Uterus (tissue), 4 donors: ENCODE data around the gene RAB35. TPM values are rescaled to one million over a fixed set of nuclear protein-coding genes. Genes with fewer than 3 reads are reported as not detected.

Source experiments
- DNase-seq, 2 donors: peaks; one replicate each; pipeline ENCODE4 v3.0.0-alpha.2; 2019 to 2020
- H3K27ac ChIP-seq, 2 donors: fragments of 200-600 bp; sonication (generic); 1 replicate in 1 of 2; 2 replicates in 1 of 2; pipeline ENCODE4 v1.5.1; 2016 to 2018
- H3K27me3 ChIP-seq, 2 donors: fragments of 200-600 bp; sonication (generic); one replicate each; pipeline ENCODE4 v1.5.1; 2018 to 2019; ENCODE audit warnings: control low read depth in 1 of 2
- H3K36me3 ChIP-seq, 2 donors: fragments of 200-600 bp; sonication (generic); one replicate each; pipeline ENCODE4 v1.5.1; 2019; ENCODE audit warnings: control low read depth in 1 of 2
- H3K4me1 ChIP-seq, 2 donors: fragments of 200-600 bp; sonication (generic); one replicate each; pipeline ENCODE4 v1.5.1; 2018 to 2019; ENCODE audit warnings: control low read depth in 1 of 2
- H3K4me3 ChIP-seq, 2 donors: fragments of 200-600 bp; sonication (generic); 1 replicate in 1 of 2; 2 replicates in 1 of 2; pipeline ENCODE4 v1.5.1; 2018 to 2019; ENCODE audit warnings: mild to moderate bottlenecking in 1 of 2
- H3K9me3 ChIP-seq, 2 donors: fragments of 200-600 bp; sonication (generic); one replicate each; pipeline ENCODE4 v1.5.1; 2019; ENCODE audit warnings: control low read depth in 1 of 2
- POLR2A ChIP-seq, 2 donors: fragments of 450-650 bp; IDR thresholded peaks; one replicate each; pipeline ENCODE4 v1.6.1; 2016; ENCODE audit warnings: antibody characterized with exemption in 2 of 2, mild to moderate bottlenecking in 1 of 2, moderate library complexity in 1 of 2
- intact Hi-C: fragments of 100-400 bp; cut with DNase I; formaldehyde crosslinking; loops from one replicate; pipeline ENCODE4 v1.15.1; 2023; ENCODE audit warnings: low total_unique reads
- total RNA-seq, 4 donors: library from RNA; depleted of rRNA in 3 of 4; stranded (reverse); fragments of >200 nt in 3 of 4; gene quantifications; one replicate each; pipeline versions ENCODE4 v1.1.0 to v1.2.4, GENCODE V29; 2014 to 2023
- TF ChIP-seq, protein P1 (sequence below), 4 experiments: fragments of 200-600 bp in 2 of 4; fragments of 450-650 bp in 2 of 4; sonication (generic) in 2 of 4; IDR thresholded peaks; one replicate each; pipeline ENCODE4 v1.5.1; 2016 to 2019; ENCODE audit warnings: antibody characterized with exemption in 4 of 4, mild to moderate bottlenecking in 2 of 4, moderate library complexity in 1 of 4
- donor health status: DM: yes; HTN: yes; CAD: no.

Gene RAB35
- total RNA-seq, 4 donors from 2014 or later: 13.1 to 43.9 (median 22.4) TPM

DNA sequence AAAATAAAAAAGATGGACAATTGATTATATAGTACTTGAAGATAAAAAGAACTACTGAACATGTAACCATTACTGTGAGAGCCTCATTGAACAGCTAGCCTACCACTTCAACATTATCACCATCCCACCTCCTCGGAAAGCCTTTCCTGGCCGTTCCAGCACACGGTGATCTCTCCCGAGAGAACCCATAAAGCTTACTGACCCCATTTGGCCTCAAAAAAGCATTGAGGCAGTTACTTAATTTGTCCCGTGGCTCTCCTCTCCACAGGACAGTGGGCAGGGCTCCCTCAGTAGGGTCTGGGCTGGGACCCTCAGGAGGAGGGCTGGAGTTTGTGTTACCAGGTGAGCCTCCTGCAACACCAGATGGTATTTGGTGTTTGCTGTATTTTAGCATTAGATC is 55.8 kb downstream of the RAB35 start:
- TF ChIP-seq POLR2A (IDR thresholded peaks at IDR 0.05): no peak
- TF ChIP-seq, protein P1, sequence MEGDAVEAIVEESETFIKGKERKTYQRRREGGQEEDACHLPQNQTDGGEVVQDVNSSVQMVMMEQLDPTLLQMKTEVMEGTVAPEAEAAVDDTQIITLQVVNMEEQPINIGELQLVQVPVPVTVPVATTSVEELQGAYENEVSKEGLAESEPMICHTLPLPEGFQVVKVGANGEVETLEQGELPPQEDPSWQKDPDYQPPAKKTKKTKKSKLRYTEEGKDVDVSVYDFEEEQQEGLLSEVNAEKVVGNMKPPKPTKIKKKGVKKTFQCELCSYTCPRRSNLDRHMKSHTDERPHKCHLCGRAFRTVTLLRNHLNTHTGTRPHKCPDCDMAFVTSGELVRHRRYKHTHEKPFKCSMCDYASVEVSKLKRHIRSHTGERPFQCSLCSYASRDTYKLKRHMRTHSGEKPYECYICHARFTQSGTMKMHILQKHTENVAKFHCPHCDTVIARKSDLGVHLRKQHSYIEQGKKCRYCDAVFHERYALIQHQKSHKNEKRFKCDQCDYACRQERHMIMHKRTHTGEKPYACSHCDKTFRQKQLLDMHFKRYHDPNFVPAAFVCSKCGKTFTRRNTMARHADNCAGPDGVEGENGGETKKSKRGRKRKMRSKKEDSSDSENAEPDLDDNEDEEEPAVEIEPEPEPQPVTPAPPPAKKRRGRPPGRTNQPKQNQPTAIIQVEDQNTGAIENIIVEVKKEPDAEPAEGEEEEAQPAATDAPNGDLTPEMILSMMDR (IDR thresholded peaks at IDR 0.05): no peak
- no peaks in the 10 kb centered on the region for H3K27me3 ChIP-seq
- intact Hi-C loops: no loop called here
- no peaks in the 10 kb centered on the region for H3K9me3 ChIP-seq
- DNase-seq: no peak
- H3K27ac ChIP-seq: no peak overlapping the region
- no peak overlapping the region for H3K4me3 ChIP-seq
- no peaks in the 10 kb centered on the region for H3K4me1 ChIP-seq
- H3K36me3 ChIP-seq: no peaks in the 10 kb centered on the region

- H3K4me1 ChIP-seq: no peaks in the 10 kb centered on the region
- intact Hi-C loops: no loop called here
- no peak for DNase-seq
These were observed 56.4 kb downstream of the RAB35 start for GRCh38 chr12:120060196-120060595.

GRCh38 chr12:120056739-120057138 is 59.8 kb downstream of the RAB35 start:
- H3K4me3 ChIP-seq: no peak overlapping the region
- TF ChIP-seq POLR2A (IDR thresholded peaks at IDR 0.05): no peak
- TF ChIP-seq, protein P1 (IDR thresholded peaks at IDR 0.05): no peak
- H3K27ac ChIP-seq: no peak overlapping the region
- intact Hi-C loops: no loop called here
- no peaks in the 10 kb centered on the region for H3K27me3 ChIP-seq
- no peaks in the 10 kb centered on the region for H3K36me3 ChIP-seq
- no peaks in the 10 kb centered on the region for H3K9me3 ChIP-seq
- H3K4me1 ChIP-seq: no peaks in the 10 kb centered on the region
- no peak for DNase-seq

More at GRCh38 chr12:120060196-120060595, 56.4 kb downstream of the RAB35 start:
- Histone ChIP-seq H3K36me3 (no peaks in the 10 kb centered on the region), H3K4me3 (no peak overlapping the region), H3K9me3 (no peaks in the 10 kb centered on the region), H3K27ac (no peak overlapping the region), H3K27me3 (no peaks in the 10 kb centered on the region)
- no peak for TF ChIP-seq POLR2A (IDR thresholded peaks at IDR 0.05)
- TF ChIP-seq, protein P1 (IDR thresholded peaks at IDR 0.05): no peak

- H3K4me3 ChIP-seq: no peak overlapping the region
- no peaks in the 10 kb centered on the region for H3K9me3 ChIP-seq
- intact Hi-C loops: no loop called here
- no peak for TF ChIP-seq POLR2A (IDR thresholded peaks at IDR 0.05)
- TF ChIP-seq, protein P1 (IDR thresholded peaks at IDR 0.05): no peak
- DNase-seq: no peak
- H3K4me1 ChIP-seq: no peaks in the 10 kb centered on the region
- H3K27me3 ChIP-seq: no peaks in the 10 kb centered on the region
- no peak overlapping the region for H3K27ac ChIP-seq
- no peaks in the 10 kb centered on the region for H3K36me3 ChIP-seq
These were observed 61.1 kb downstream of the RAB35 start for GRCh38 chr12:120055231-120056000.

GRCh38 chr12:120054293-120054692 is 62.3 kb downstream of the RAB35 start:
- H3K9me3 ChIP-seq: no peaks in the 10 kb centered on the region
- intact Hi-C loops: no loop called here
- no peak for DNase-seq
- H3K27ac ChIP-seq: no peak overlapping the region
- no peaks in the 10 kb centered on the region for H3K36me3 ChIP-seq
- H3K4me3 ChIP-seq: no peak overlapping the region
- no peaks in the 10 kb centered on the region for H3K27me3 ChIP-seq
- H3K4me1 ChIP-seq: no peaks in the 10 kb centered on the region
- TF ChIP-seq, protein P1 (IDR thresholded peaks at IDR 0.05): no peak
- TF ChIP-seq POLR2A (IDR thresholded peaks at IDR 0.05): no peak
